Gastroesophageal sphincter (tissue), 4 donors: Measurements from ENCODE around the gene INTS7. TPM values are rescaled to one million over a fixed set of nuclear protein-coding genes. Genes with fewer than 3 reads are reported as not detected.
"Not testable (repeated sequence)": the region's sequence is repeated elsewhere in the genome, so short reads cannot be mapped to it uniquely, and the experiment has no call there.

Experiments used
- ATAC-seq: fragments of 150-250 bp; one replicate; pipeline ENCODE4 v1.9.1; 2016; ENCODE audit warnings: mild to moderate bottlenecking, moderate library complexity
- H3K27ac ChIP-seq, 4 donors: fragments of 200-600 bp; sonication (generic) in 3 of 4; 1 replicate in 3 of 4; 2 replicates in 1 of 4; pipeline ENCODE4 v1.5.1; 2016 to 2019
- H3K27me3 ChIP-seq: fragments of 200-600 bp; sonication (generic); one replicate; pipeline ENCODE4 v1.5.1; 2019
- H3K36me3 ChIP-seq, 2 donors: fragments of 200-600 bp; sonication (generic); one replicate each; pipeline ENCODE4 v1.5.1; 2019; ENCODE audit warnings: control low read depth in 1 of 2
- H3K4me1 ChIP-seq, 3 donors: fragments of 200-600 bp; sonication (generic); 1 replicate in 2 of 3; 2 replicates in 1 of 3; pipeline ENCODE4 v1.5.1; 2016 to 2019; ENCODE audit warnings: control low read depth in 2 of 3
- H3K4me3 ChIP-seq, 2 donors: fragments of 200-600 bp; sonication (generic); one replicate each; pipeline ENCODE4 v1.5.1; 2019; ENCODE audit warnings: mild to moderate bottlenecking in 1 of 2, moderate library complexity in 1 of 2
- H3K9me3 ChIP-seq, 3 donors: fragments of 200-600 bp; sonication (generic); one replicate each; pipeline ENCODE4 v1.5.1; 2017 to 2019; ENCODE audit warnings: control low read depth in 2 of 3
- CTCF ChIP-seq, 4 experiments: fragments of 200-600 bp in 2 of 4; fragments of 450-650 bp in 2 of 4; sonication (generic) in 1 of 4; IDR thresholded peaks; one replicate each; pipeline ENCODE4 v1.5.1; 2017 to 2019; ENCODE audit warnings: antibody characterized with exemption in 4 of 4, mild to moderate bottlenecking in 2 of 4, moderate library complexity in 2 of 4
- EP300 ChIP-seq: sonication (generic); formaldehyde crosslinking; IDR thresholded peaks from one replicate; pipeline ENCODE4 v1.6.1; 2017; ENCODE audit warnings: antibody characterized with exemption, mild to moderate bottlenecking
- POLR2A ChIP-seq, 2 donors: fragments of 450-650 bp; IDR thresholded peaks; one replicate each; pipeline ENCODE4 v1.6.1; 2017; ENCODE audit warnings: antibody characterized with exemption in 2 of 2, mild to moderate bottlenecking in 2 of 2, moderate library complexity in 1 of 2
- POLR2AphosphoS5 ChIP-seq: sonication (generic); formaldehyde crosslinking; IDR thresholded peaks from one replicate; pipeline ENCODE4 v1.6.1; 2017; ENCODE audit warnings: antibody characterized with exemption
- WGBS, 2 donors: methylation state at CpG; one replicate each; pipeline ENCODE4 v1.1.5; 2018; ENCODE audit warnings: low coverage in 1 of 2; 5-methylcytosine and 5-hydroxymethylcytosine counted together
- total RNA-seq, 4 donors: library from RNA; depleted of rRNA; stranded (reverse); fragments of >200 nt; gene quantifications; one replicate each; pipeline ENCODE4 v1.1.0, GENCODE V29; 2016

INTS7 gene
- total RNA-seq, 4 donors from 2014 or later: 6.1 to 14.2 (median 8.2) TPM

GRCh38 chr1:211921579-211922095 is 113.7 kb downstream of the INTS7 start:
- Histone ChIP-seq H3K4me1 (peaks cover 0 to 9% (median 0%) of the 10 kb centered on the region in 3 donors), H3K9me3 (no peaks in the 10 kb centered on the region), H3K27ac (no peak overlapping the region), H3K4me3 (no peak overlapping the region), H3K27me3 (no peaks in the 10 kb centered on the region), H3K36me3 (no peaks in the 10 kb centered on the region)
- WGBS, 2 donors: 84 to 98% methylated on average over 5 to 9 of the region's 9 CpGs
- no peak for ATAC-seq
- no peak for TF ChIP-seq POLR2AphosphoS5
- TF ChIP-seq POLR2A (IDR thresholded peaks at IDR 0.05): no peak
- TF ChIP-seq CTCF (IDR thresholded peaks at IDR 0.05): no peak
- TF ChIP-seq EP300: no peak

- ATAC-seq: no peak
- Histone ChIP-seq H3K4me3 (no peak overlapping the region), H3K36me3 (no peaks in the 10 kb centered on the region), H3K27me3 (no peaks in the 10 kb centered on the region), H3K9me3 (no peaks in the 10 kb centered on the region), H3K27ac (no peak overlapping the region), H3K4me1 (peaks cover 0 to 9% (median 0%) of the 10 kb centered on the region in 3 donors)
- 82 to 90% methylated on average over 2 to 3 of the region's 4 CpGs for WGBS, 2 donors
- no peak for TF ChIP-seq CTCF (IDR thresholded peaks at IDR 0.05)
- TF ChIP-seq EP300: no peak
Observed at GRCh38 chr1:211920602-211921226, 114.6 kb downstream of the INTS7 start.

GRCh38 chr1:211920141-211920572 is 115.2 kb downstream of the INTS7 start:
- no peaks in the 10 kb centered on the region for H3K27me3 ChIP-seq
- WGBS, 2 donors: 33 to 37% methylated on average over 1 to 5 of the region's 5 CpGs
- H3K9me3 ChIP-seq: no peaks in the 10 kb centered on the region
- H3K27ac ChIP-seq: no peak overlapping the region
- H3K4me1 ChIP-seq: peaks cover 0 to 9% (median 0%) of the 10 kb centered on the region in 3 donors
- TF ChIP-seq EP300 (no peak), CTCF (IDR thresholded peaks at IDR 0.05) (no peak), POLR2A (IDR thresholded peaks at IDR 0.05) (no peak), POLR2AphosphoS5 (no peak)
- peak; percentile 32 for ATAC-seq
- no peaks in the 10 kb centered on the region for H3K36me3 ChIP-seq
- H3K4me3 ChIP-seq: no peak overlapping the region

- Histone ChIP-seq H3K27me3 (no peaks in the 10 kb centered on the region), H3K9me3 (no peaks in the 10 kb centered on the region)
- WGBS, 2 donors: 71 to 79% methylated on average over 4 to 5 of the region's 5 CpGs
Observed at GRCh38 chr1:211918843-211919414, 116.4 kb downstream of the INTS7 start.

GRCh38 chr1:211916458-211916857 is 118.9 kb downstream of the INTS7 start:
- 68 to 97% methylated on average over 3 of the region's 3 CpGs for WGBS, 2 donors
- not testable (repeated sequence) for ATAC-seq

More at GRCh38 chr1:211918843-211919414, 116.4 kb downstream of the INTS7 start:
- no peaks in the 10 kb centered on the region for H3K36me3 ChIP-seq
- TF ChIP-seq EP300: no peak
- TF ChIP-seq CTCF (IDR thresholded peaks at IDR 0.05): no peak
- no peak for TF ChIP-seq POLR2AphosphoS5
- TF ChIP-seq POLR2A (IDR thresholded peaks at IDR 0.05): no peak
- ATAC-seq: no peak
- no peak overlapping the region for H3K4me3 ChIP-seq
- H3K4me1 ChIP-seq: peaks cover 0 to 9% (median 0%) of the 10 kb centered on the region in 3 donors
- H3K27ac ChIP-seq: no peak overlapping the region

More at GRCh38 chr1:211916458-211916857, 118.9 kb downstream of the INTS7 start:
- H3K27me3 ChIP-seq, H3K4me3 ChIP-seq, H3K27ac ChIP-seq, H3K36me3 ChIP-seq, H3K4me1 ChIP-seq, H3K9me3 ChIP-seq: not testable (repeated sequence)
